PC-9 (cell line): ENCODE results near the gene FAM171A2. TPM values are rescaled to one million over a fixed set of nuclear protein-coding genes. Genes with fewer than 3 reads are reported as not detected.

Experiments used
- BruUV-seq: library from RNA; stranded (reverse); fragments of 400-500 nt; replicated peaks from 2 replicates; lab custom pipeline; 2021; lab: Mats Ljungman, UMichigan
- CTCF ChIA-PET: fragments of 300-600 bp; sonication (Branson Sonifier 250); formaldehyde crosslinking; loops from one replicate; lab custom pipeline; 2022; ENCODE audit warnings: antibody characterized with exemption; lab: Charles Lee
- POLR2A ChIA-PET: fragments of 300-600 bp; sonication (Branson Sonifier 250); formaldehyde crosslinking; loops from one replicate; lab custom pipeline; 2022; ENCODE audit warnings: antibody characterized with exemption; ENCODE audit not compliant: unreplicated experiment; lab: Charles Lee
- DNase-seq, 2 experiments: peaks; one replicate each; pipeline versions ENCODE4 v3.0.0 to v3.0.0-alpha.2; 2015 to 2022; ENCODE audit warnings: mixed read lengths in 1 of 2
- H2AFZ ChIP-seq: fragments of 200-600 bp; sonication (generic); 2 replicates; pipeline ENCODE4 v1.8.1; 2017; ENCODE audit warnings: antibody characterized with exemption
- H3F3A ChIP-seq: fragments of 200-600 bp; sonication (generic); 2 replicates; pipeline ENCODE4 v1.8.1; 2017; ENCODE audit warnings: antibody characterized with exemption, mild to moderate bottlenecking, low read depth; ENCODE audit not compliant: insufficient read depth
- H3K27ac ChIP-seq: fragments of 200-600 bp; sonication (generic); 2 replicates; pipeline ENCODE4 v1.6.1; 2016; ENCODE audit warnings: mixed run types
- H3K27me3 ChIP-seq: fragments of 200-600 bp; sonication (generic); 2 replicates; pipeline ENCODE4 v1.6.1; 2016; ENCODE audit warnings: low read depth, mixed run types; ENCODE audit not compliant: insufficient read depth
- H3K36me3 ChIP-seq: fragments of 200-600 bp; sonication (generic); 2 replicates; pipeline ENCODE4 v1.6.1; 2016; ENCODE audit warnings: low read depth, mixed run types
- H3K4me1 ChIP-seq: fragments of 200-600 bp; sonication (generic); replicated peaks from 2 replicates; pipeline ENCODE4 v1.6.1; 2016; ENCODE audit warnings: mixed run types; ENCODE audit not compliant: insufficient read depth
- H3K4me2 ChIP-seq: fragments of 200-600 bp; sonication (generic); 2 replicates; pipeline ENCODE4 v1.6.1; 2017; ENCODE audit warnings: mixed run types
- H3K4me3 ChIP-seq: fragments of 200-600 bp; sonication (generic); 2 replicates; pipeline ENCODE4 v1.6.1; 2016; ENCODE audit warnings: mixed run types
- H3K79me2 ChIP-seq: fragments of 200-600 bp; sonication (generic); 2 replicates; pipeline ENCODE4 v1.6.1; 2017; ENCODE audit warnings: low read depth, mixed run types
- H3K9me2 ChIP-seq: fragments of 200-600 bp; sonication (generic); 2 replicates; pipeline ENCODE4 v1.8.1; 2017; ENCODE audit warnings: mild to moderate bottlenecking; ENCODE audit not compliant: insufficient read depth
- H3K9me3 ChIP-seq: fragments of 200-600 bp; sonication (generic); 2 replicates; pipeline ENCODE4 v1.8.1; 2016; ENCODE audit warnings: low read depth; ENCODE audit not compliant: insufficient read depth
- H4K20me1 ChIP-seq: fragments of 200-600 bp; sonication (generic); 2 replicates; pipeline ENCODE4 v1.8.1; 2017; ENCODE audit not compliant: insufficient read depth
- CTCF ChIP-seq: fragments of 200-600 bp; sonication (generic); conservative IDR thresholded peaks from 2 replicates; pipeline ENCODE4 v1.6.1; 2017; ENCODE audit warnings: mixed run types, antibody characterized with exemption, mild to moderate bottlenecking, moderate library complexity
- EZH2 ChIP-seq: fragments of 200-600 bp; sonication (generic); IDR thresholded peaks from 2 replicates; pipeline ENCODE4 v1.8.0; 2017; ENCODE audit warnings: antibody characterized with exemption, low read depth
- intact Hi-C: fragments of 100-400 bp; cut with micrococcal nuclease; formaldehyde crosslinking; loops from one replicate; pipeline ENCODE4 v1.10.0; 2022; ENCODE audit not compliant: unreplicated experiment
- total RNA-seq: library from RNA; stranded (reverse); gene quantifications from 2 replicates; pipeline ENCODE4 v1.2.3, GENCODE V29; 2021

Gene FAM171A2
- total RNA-seq, 1 experiment from 2014 or later, result 8.3 TPM

DNA sequence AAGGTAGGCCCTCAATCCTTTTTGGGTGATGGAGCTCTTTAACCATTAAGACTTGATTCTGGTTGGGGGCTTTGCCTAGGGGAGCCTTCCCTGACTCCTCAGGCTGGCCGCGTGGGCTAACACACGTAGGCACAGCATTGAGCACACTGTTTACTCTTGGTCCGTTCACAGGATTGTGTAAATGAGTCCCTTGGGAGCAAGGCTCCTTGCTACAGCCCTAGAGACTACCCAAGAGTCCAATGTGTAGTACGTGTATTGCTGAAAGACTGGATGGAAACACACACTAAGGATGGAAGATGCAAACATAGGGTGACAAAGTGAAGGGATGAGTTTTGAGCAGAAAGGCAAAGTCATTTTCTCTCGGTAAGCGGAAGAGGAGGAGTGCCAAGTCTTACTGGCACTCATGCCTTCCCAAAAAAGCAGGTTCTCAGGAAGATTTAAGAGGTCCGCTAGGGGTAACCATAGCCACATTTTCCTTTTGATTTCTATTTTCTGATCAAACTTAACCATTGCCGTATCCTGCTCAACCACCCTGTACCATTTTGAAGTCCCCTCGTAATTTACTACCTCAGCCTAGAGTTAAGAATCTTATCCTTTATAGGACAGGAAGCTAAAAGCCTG is 26.7 kb upstream of the FAM171A2 start:
- H3K9me2 ChIP-seq, result no peaks in the 10 kb centered on the region
- H3F3A ChIP-seq, result peaks cover 4% of the 10 kb centered on the region
- H3K4me2 ChIP-seq, result no peak overlapping the region
- no peaks in the 10 kb centered on the region for H3K79me2 ChIP-seq
- no TSS peak for BruUV-seq
- ChIA-PET CTCF (interaction anchor here (0.6 kb wide), 1 partner anchor 16 kb away, joined by 5 read pairs; no protein-coding TSS in a partner anchor), POLR2A (interaction anchor here (0.6 kb wide), 1 partner anchor 145 kb away, joined by 5 read pairs; no protein-coding TSS in a partner anchor)
- H3K36me3 ChIP-seq, result no peaks in the 10 kb centered on the region
- TF ChIP-seq CTCF (no peak), EZH2 (no peak)
- H3K9me3 ChIP-seq, result no peaks in the 10 kb centered on the region
- no peak overlapping the region for H3K4me3 ChIP-seq
- no peaks in the 10 kb centered on the region for H4K20me1 ChIP-seq
- H3K27me3 ChIP-seq, result no peaks in the 10 kb centered on the region
- DNase-seq, result no peak
- H2AFZ ChIP-seq, result no peak overlapping the region
- H3K27ac ChIP-seq, result no peak overlapping the region
- H3K4me1 ChIP-seq, result no peaks in the 10 kb centered on the region
- intact Hi-C loops, result no loop called here

GRCh38 chr17:44389723-44390202 is 26.1 kb upstream of the FAM171A2 start:
- H3K4me1 ChIP-seq, result no peaks in the 10 kb centered on the region
- no peak overlapping the region for H3K27ac ChIP-seq
- no peaks in the 10 kb centered on the region for H3K9me2 ChIP-seq
- ChIA-PET POLR2A (interaction anchor here (0.6 kb wide), 1 partner anchor 146 kb away, joined by 5 read pairs; no protein-coding TSS in a partner anchor), CTCF (interaction anchor here (0.6 kb wide), 1 partner anchor 16 kb away, joined by 5 read pairs; no protein-coding TSS in a partner anchor)
- no peaks in the 10 kb centered on the region for H3K9me3 ChIP-seq
- no peak overlapping the region for H3K4me2 ChIP-seq
- H3K27me3 ChIP-seq, result no peaks in the 10 kb centered on the region
- H3F3A ChIP-seq, result peaks cover 4% of the 10 kb centered on the region
- no peak for DNase-seq
- no peaks in the 10 kb centered on the region for H4K20me1 ChIP-seq
- no peaks in the 10 kb centered on the region for H3K79me2 ChIP-seq
- intact Hi-C loops, result no loop called here
- TF ChIP-seq EZH2 (no peak), CTCF (no peak)
- BruUV-seq, result no TSS peak
- H2AFZ ChIP-seq, result no peak overlapping the region
- no peak overlapping the region for H3K4me3 ChIP-seq
- H3K36me3 ChIP-seq, result no peaks in the 10 kb centered on the region

DNA sequence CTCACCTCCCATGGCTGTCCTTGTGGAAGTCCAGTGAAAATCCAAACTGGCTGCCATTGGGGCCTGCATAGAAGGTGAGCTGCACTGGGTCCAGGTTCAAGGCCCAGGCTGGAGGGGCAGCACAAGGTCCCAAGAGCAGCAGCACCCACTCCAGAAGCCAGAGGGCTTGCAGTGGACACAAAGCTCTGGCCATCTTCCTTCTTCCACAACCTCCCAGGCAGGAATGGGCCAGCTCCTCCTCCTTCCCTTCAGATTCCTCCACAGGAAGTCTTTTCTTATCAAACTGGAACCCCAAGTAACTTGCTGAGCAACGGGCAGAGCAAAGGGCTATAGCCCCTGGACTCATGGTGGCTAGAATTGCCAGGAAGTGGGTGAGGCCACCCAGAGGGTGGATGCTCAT is 25.6 kb upstream of the FAM171A2 start, which contains the start of gene ITGA2B:
TSS of gene ITGA2B (minus strand) at position 369 of the 400 bp plus-strand sequence. CDS start at position 193, 176 bp downstream.
- no peaks in the 10 kb centered on the region for H3K27me3 ChIP-seq
- no peaks in the 10 kb centered on the region for H3K9me2 ChIP-seq
- H4K20me1 ChIP-seq, result no peaks in the 10 kb centered on the region
- DNase-seq, result no peak
- TF ChIP-seq EZH2 (no peak), CTCF (no peak)
- H3K9me3 ChIP-seq, result no peaks in the 10 kb centered on the region
- H3K4me1 ChIP-seq, result no peaks in the 10 kb centered on the region
- CTCF ChIA-PET, result no interaction called here
- H2AFZ ChIP-seq, result no peak within 1 kb of the TSS
- no peak within 1 kb of the TSS for H3K4me3 ChIP-seq
- H3K27ac ChIP-seq, result no peak within 1 kb of the TSS
- no peaks in the 10 kb centered on the region for H3K79me2 ChIP-seq
- intact Hi-C loops, result no loop called here
- H3K36me3 ChIP-seq, result no peaks in the 10 kb centered on the region
- POLR2A ChIA-PET, result no interaction called here
- BruUV-seq, result no TSS peak
- no peak within 1 kb of the TSS for H3K4me2 ChIP-seq
- peaks cover 8% of the 10 kb centered on the region for H3F3A ChIP-seq
